ENCODE results near the gene EPHB3. TPM values are rescaled to one million over a fixed set of nuclear protein-coding genes. Genes with fewer than 3 reads are reported as not detected.

The EPHB3 gene
- polyA plus RNA-seq, 3 donors = 0.71 to 1.2 (median 0.80) TPM

GRCh38 chr3:184586851-184587250 is 25.3 kb downstream of the EPHB3 start:
- WGBS (ENCODE audit: insufficient coverage) = 15% methylated on average over 8 of the region's 8 CpGs

DNA sequence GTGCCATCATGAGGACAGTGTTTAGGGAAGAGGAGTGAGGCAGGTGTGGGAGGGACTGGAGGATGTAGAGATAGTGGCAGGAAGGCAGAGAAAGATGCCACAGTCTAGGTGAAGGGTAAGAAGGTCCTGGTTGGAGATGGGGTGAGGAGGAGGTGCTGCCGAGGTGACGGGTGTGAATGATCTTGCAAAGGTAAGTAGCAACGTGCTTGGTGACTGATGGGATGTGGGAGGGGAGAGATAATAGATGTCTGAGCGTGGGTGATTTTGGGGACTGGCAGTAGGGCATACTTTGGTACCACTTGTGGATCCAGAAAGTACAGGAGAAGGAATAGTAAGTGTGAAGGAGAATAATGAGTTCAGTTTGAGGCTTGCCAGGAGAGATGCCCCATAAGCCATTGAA is 27.2 kb downstream of the EPHB3 start:
- TF ChIP-seq, protein P1, sequence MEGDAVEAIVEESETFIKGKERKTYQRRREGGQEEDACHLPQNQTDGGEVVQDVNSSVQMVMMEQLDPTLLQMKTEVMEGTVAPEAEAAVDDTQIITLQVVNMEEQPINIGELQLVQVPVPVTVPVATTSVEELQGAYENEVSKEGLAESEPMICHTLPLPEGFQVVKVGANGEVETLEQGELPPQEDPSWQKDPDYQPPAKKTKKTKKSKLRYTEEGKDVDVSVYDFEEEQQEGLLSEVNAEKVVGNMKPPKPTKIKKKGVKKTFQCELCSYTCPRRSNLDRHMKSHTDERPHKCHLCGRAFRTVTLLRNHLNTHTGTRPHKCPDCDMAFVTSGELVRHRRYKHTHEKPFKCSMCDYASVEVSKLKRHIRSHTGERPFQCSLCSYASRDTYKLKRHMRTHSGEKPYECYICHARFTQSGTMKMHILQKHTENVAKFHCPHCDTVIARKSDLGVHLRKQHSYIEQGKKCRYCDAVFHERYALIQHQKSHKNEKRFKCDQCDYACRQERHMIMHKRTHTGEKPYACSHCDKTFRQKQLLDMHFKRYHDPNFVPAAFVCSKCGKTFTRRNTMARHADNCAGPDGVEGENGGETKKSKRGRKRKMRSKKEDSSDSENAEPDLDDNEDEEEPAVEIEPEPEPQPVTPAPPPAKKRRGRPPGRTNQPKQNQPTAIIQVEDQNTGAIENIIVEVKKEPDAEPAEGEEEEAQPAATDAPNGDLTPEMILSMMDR (IDR thresholded peaks at IDR 0.05) = no peak
- no peak overlapping the region for H3K4me2 ChIP-seq (replicated peaks; ENCODE audit: extremely low read depth, low read length, poor library complexity, severe bottlenecking)
- WGBS (ENCODE audit: insufficient coverage) = 93% methylated on average over 4 of the region's 4 CpGs
- H3K36me3 Mint-ChIP-seq = no peaks in the 10 kb centered on the region
- H3K4me1 ChIP-seq (ENCODE audit: control insufficient read depth in 1 of 2, insufficient read depth in 2 of 2, low read length in 2 of 2) = peaks cover 40 to 46% of the 10 kb centered on the region in 2 donors
- peaks cover 10 to 11% (median 11%) of the 10 kb centered on the region in 3 donors for H3K27me3 Mint-ChIP-seq (ENCODE audit: low read depth in 3 of 3)
- no peak overlapping the region for H3K9ac ChIP-seq (ENCODE audit: insufficient read depth, low read length, poor library complexity, severe bottlenecking)
- H3K9me3 Mint-ChIP-seq = peaks cover 0 to 3% (median 0%) of the 10 kb centered on the region in 7 donors
- no peaks in the 10 kb centered on the region for H4K20me1 ChIP-seq (ENCODE audit: insufficient read depth, low read length)
- peaks cover 23% of the 10 kb centered on the region for H3K4me1 Mint-ChIP-seq
- no peak overlapping the region for H3K4me3 Mint-ChIP-seq
- H3K79me2 ChIP-seq (ENCODE audit: insufficient read depth, low read length) = no peaks in the 10 kb centered on the region
- H3K4me3 ChIP-seq (replicated peaks in 1 of 3; ENCODE audit: low read depth in 2 of 3, low read length in 3 of 3) = no peak overlapping the region
- H3K27me3 ChIP-seq (ENCODE audit: control insufficient read depth in 2 of 2, insufficient read depth in 2 of 2, low read length in 2 of 2) = peaks cover 0 to 7% of the 10 kb centered on the region in 2 donors
- no peak overlapping the region for H3K27ac ChIP-seq (ENCODE audit: low read depth in 1 of 2, low read length in 2 of 2)
- DNase-seq = no peak
- intact Hi-C loops (cut with micrococcal nuclease) = loop anchor here in 1 of 2 donors (10.0 kb wide), 1 partner anchor 126 kb away; the partner anchor contains the start of gene MAGEF1
- H3K36me3 ChIP-seq (replicated peaks in 1 of 2; ENCODE audit: control insufficient read depth in 1 of 2, insufficient read depth in 2 of 2, low read length in 2 of 2) = no peaks in the 10 kb centered on the region
- H3K9me3 ChIP-seq (replicated peaks in 1 of 2; ENCODE audit: control insufficient read depth in 1 of 2, insufficient read depth in 1 of 2, low read length in 2 of 2) = no peaks in the 10 kb centered on the region
- H2AFZ ChIP-seq (ENCODE audit: insufficient read depth, low read depth, low read length, poor library complexity, severe bottlenecking) = no peak overlapping the region
- no peak overlapping the region for H3K27ac Mint-ChIP-seq

More at GRCh38 chr3:184586851-184587250, 25.3 kb downstream of the EPHB3 start:
- Mint-ChIP-seq H3K27me3 (ENCODE audit: low read depth in 3 of 3) (peaks cover 14 to 26% (median 23%) of the 10 kb centered on the region in 3 donors), H3K36me3 (peaks cover 7 to 10% of the 10 kb centered on the region in 2 donors), H3K4me3 (peak overlapping the region; percentile 14 to 71), H3K27ac (peak overlapping the region in 6 of 7 donors; percentile 16 to 77 (median 72)), H3K9me3 (peaks cover 0 to 3% (median 0%) of the 10 kb centered on the region in 7 donors), H3K4me1 (peaks cover 37% of the 10 kb centered on the region)
- Histone ChIP-seq H2AFZ (ENCODE audit: insufficient read depth, low read depth, low read length, poor library complexity, severe bottlenecking) (no peak overlapping the region), H3K4me3 (replicated peaks in 1 of 3; ENCODE audit: low read depth in 2 of 3, low read length in 3 of 3) (no peak overlapping the region), H3K4me1 (ENCODE audit: control insufficient read depth in 1 of 2, insufficient read depth in 2 of 2, low read length in 2 of 2) (peaks cover 52 to 65% of the 10 kb centered on the region in 2 donors), H3K79me2 (ENCODE audit: insufficient read depth, low read length) (no peaks in the 10 kb centered on the region), H3K4me2 (replicated peaks; ENCODE audit: extremely low read depth, low read length, poor library complexity, severe bottlenecking) (peak overlapping the region; percentile 25), H3K36me3 (replicated peaks in 1 of 2; ENCODE audit: control insufficient read depth in 1 of 2, insufficient read depth in 2 of 2, low read length in 2 of 2) (peaks cover 0 to 6% of the 10 kb centered on the region in 2 donors), H3K9ac (ENCODE audit: insufficient read depth, low read length, poor library complexity, severe bottlenecking) (no peak overlapping the region), H3K27me3 (ENCODE audit: control insufficient read depth in 2 of 2, insufficient read depth in 2 of 2, low read length in 2 of 2) (peaks cover 0 to 11% of the 10 kb centered on the region in 2 donors), H3K27ac (ENCODE audit: low read depth in 1 of 2, low read length in 2 of 2) (peak overlapping the region in 1 of 2 donors; percentile 11), H4K20me1 (ENCODE audit: insufficient read depth, low read length) (no peaks in the 10 kb centered on the region), H3K9me3 (replicated peaks in 1 of 2; ENCODE audit: control insufficient read depth in 1 of 2, insufficient read depth in 1 of 2, low read length in 2 of 2) (no peaks in the 10 kb centered on the region)
- TF ChIP-seq, protein P1 (IDR thresholded peaks at IDR 0.05) = no peak
- intact Hi-C loops (cut with micrococcal nuclease) = loop anchor here in 1 of 2 donors (10.0 kb wide), 1 partner anchor 128 kb away; the partner anchor contains the start of gene MAGEF1
- DNase-seq = peak; percentile 57 to 72 (median 59)
